NB4 (cell line): ENCODE results near the gene STX3.
"Not testable (repeated sequence)": the region's sequence is repeated elsewhere in the genome, so short reads cannot be mapped to it uniquely, and the experiment has no call there.

Experiments
- POLR2A ChIP-seq: IDR thresholded peaks from 2 replicates; pipeline ENCODE4 v1.6.1; 2011; ENCODE audit warnings: mild to moderate bottlenecking; ENCODE audit not compliant: insufficient read length; ENCODE audit errors: extremely low read depth
- TF ChIP-seq, protein P1 (sequence below): IDR thresholded peaks from one replicate; pipeline ENCODE4 v1.5.1; 2012; ENCODE audit warnings: low read depth, low read length
- TF ChIP-seq, protein P2 (sequence below): IDR thresholded peaks from 2 replicates; pipeline ENCODE4 v1.6.1; 2011; ENCODE audit warnings: low read depth, low read length

DNA sequence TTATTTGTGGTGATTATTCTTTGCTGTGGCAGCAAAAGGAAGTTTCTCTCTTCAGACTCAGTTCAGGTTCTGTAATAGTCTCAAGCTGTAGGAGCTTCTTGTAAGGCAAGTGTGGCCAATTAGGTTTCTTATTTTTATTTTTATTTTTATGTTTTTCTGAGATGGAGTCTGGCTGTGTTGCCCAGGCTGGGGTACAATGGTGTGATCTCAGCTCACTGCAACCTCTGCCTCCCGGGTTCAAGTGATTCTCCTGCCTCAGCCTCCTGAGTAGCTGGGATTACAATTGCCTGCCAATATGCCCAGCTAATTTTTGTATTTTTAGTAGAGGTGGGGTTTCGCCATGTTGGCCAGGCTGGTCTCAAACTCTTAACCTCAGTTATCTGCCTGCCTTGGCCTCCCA is 94.4 kb downstream of the STX3 start:
- TF ChIP-seq POLR2A: not testable (repeated sequence)
- TF ChIP-seq, protein P1, sequence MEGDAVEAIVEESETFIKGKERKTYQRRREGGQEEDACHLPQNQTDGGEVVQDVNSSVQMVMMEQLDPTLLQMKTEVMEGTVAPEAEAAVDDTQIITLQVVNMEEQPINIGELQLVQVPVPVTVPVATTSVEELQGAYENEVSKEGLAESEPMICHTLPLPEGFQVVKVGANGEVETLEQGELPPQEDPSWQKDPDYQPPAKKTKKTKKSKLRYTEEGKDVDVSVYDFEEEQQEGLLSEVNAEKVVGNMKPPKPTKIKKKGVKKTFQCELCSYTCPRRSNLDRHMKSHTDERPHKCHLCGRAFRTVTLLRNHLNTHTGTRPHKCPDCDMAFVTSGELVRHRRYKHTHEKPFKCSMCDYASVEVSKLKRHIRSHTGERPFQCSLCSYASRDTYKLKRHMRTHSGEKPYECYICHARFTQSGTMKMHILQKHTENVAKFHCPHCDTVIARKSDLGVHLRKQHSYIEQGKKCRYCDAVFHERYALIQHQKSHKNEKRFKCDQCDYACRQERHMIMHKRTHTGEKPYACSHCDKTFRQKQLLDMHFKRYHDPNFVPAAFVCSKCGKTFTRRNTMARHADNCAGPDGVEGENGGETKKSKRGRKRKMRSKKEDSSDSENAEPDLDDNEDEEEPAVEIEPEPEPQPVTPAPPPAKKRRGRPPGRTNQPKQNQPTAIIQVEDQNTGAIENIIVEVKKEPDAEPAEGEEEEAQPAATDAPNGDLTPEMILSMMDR: not testable (repeated sequence)
- TF ChIP-seq, protein P2, sequence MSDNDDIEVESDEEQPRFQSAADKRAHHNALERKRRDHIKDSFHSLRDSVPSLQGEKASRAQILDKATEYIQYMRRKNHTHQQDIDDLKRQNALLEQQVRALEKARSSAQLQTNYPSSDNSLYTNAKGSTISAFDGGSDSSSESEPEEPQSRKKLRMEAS: not testable (repeated sequence)
